ENCODE measurements around the gene ITPR2. TPM values are rescaled to one million over a fixed set of nuclear protein-coding genes. Genes with fewer than 3 reads are reported as not detected.

The ITPR2 gene
- total RNA-seq, 2 experiments from 2014 or later = 28.8 to 29.9 TPM

DNA sequence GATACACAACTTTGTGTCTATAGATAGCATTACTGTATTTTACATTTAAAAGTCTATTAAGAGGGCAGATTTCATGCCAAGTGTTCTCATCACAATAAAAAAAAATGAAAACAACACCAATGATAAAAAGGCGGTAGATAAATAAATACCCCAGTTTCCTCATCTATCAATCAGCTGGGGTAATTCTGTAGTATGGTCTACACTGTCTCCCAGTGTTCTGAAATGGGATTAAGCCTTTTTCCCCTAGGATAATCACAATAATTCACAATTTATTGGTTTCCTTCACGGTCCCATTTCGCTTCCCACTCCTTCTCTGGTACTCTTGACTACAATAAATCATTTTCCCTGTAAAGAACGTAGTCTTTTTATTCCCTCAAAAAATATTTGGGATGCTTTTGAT, 523.4 kb downstream of the ITPR2 start:
- ATAC-seq (ENCODE audit: poor library complexity) = no peak
- CTCF ChIA-PET = no interaction called here
- Mint-ChIP-seq H3K4me3 (no peak overlapping the region), H3K4me1 (ENCODE audit: low read depth) (no peaks in the 10 kb centered on the region), H3K36me3 (ENCODE audit: low read depth) (no peaks in the 10 kb centered on the region), H3K27me3 (no peaks in the 10 kb centered on the region), H3K9me3 (peaks cover 13% of the 10 kb centered on the region), H3K27ac (no peak overlapping the region)
- no peak overlapping the region for H3K4me3 ChIP-seq (ENCODE audit: low read length)
- intact Hi-C loops (cut with DNase I, micrococcal nuclease) = no loop called here
- H3K27me3 ChIP-seq (ENCODE audit: control insufficient read depth in 1 of 2, insufficient read depth in 2 of 2, low read length in 2 of 2) = peaks cover 0 to 6% of the 10 kb centered on the region in 2 experiments
- no peak overlapping the region for H3K27ac ChIP-seq (ENCODE audit: low read depth in 1 of 2, low read length in 2 of 2)
- no peaks in the 10 kb centered on the region for H3K36me3 ChIP-seq (ENCODE audit: insufficient read depth, low read length)
- POLR2A ChIA-PET = no interaction called here
- H3K4me1 ChIP-seq (ENCODE audit: insufficient read depth, low read length) = no peaks in the 10 kb centered on the region
- no peak for DNase-seq
- H3K9me3 ChIP-seq (ENCODE audit: control insufficient read depth in 1 of 2, insufficient read depth in 1 of 2, low read length in 2 of 2) = no peaks in the 10 kb centered on the region
- TF ChIP-seq, protein P1, sequence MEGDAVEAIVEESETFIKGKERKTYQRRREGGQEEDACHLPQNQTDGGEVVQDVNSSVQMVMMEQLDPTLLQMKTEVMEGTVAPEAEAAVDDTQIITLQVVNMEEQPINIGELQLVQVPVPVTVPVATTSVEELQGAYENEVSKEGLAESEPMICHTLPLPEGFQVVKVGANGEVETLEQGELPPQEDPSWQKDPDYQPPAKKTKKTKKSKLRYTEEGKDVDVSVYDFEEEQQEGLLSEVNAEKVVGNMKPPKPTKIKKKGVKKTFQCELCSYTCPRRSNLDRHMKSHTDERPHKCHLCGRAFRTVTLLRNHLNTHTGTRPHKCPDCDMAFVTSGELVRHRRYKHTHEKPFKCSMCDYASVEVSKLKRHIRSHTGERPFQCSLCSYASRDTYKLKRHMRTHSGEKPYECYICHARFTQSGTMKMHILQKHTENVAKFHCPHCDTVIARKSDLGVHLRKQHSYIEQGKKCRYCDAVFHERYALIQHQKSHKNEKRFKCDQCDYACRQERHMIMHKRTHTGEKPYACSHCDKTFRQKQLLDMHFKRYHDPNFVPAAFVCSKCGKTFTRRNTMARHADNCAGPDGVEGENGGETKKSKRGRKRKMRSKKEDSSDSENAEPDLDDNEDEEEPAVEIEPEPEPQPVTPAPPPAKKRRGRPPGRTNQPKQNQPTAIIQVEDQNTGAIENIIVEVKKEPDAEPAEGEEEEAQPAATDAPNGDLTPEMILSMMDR (IDR thresholded peaks at IDR 0.05) = no peak

DNA sequence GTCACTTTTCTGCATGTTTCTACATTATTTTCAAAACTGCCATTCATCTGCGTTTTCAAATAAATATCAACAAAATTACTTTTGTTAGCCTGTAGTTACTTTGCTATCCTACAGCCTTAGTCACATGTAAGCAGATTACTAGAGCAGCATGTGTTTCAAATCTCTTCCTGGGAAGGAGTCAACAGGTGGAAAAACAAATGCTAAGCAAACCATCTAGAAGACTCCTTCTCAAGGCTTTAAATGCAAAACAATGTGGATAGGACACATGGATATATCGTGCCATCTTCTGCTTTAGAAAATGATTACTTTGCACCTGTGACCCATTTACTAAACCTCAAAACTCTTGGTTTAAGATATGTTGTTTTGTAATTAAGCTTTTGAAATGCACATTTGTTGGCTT, 528.7 kb downstream of the ITPR2 start:
- intact Hi-C loops (cut with DNase I, micrococcal nuclease) = no loop called here
- TF ChIP-seq, protein P1 (IDR thresholded peaks at IDR 0.05) = no peak
- H3K36me3 Mint-ChIP-seq (ENCODE audit: low read depth) = no peaks in the 10 kb centered on the region
- ChIA-PET POLR2A (no interaction called here), CTCF (no interaction called here)
- peaks cover 0 to 6% of the 10 kb centered on the region in 2 experiments for H3K27me3 ChIP-seq (ENCODE audit: control insufficient read depth in 1 of 2, insufficient read depth in 2 of 2, low read length in 2 of 2)
- DNase-seq (no peak), ATAC-seq (ENCODE audit: poor library complexity) (no peak)
- H3K27ac Mint-ChIP-seq = no peak overlapping the region
- no peaks in the 10 kb centered on the region for H3K9me3 ChIP-seq (ENCODE audit: control insufficient read depth in 1 of 2, insufficient read depth in 1 of 2, low read length in 2 of 2)
- H3K27me3 Mint-ChIP-seq = peaks cover 6% of the 10 kb centered on the region
- peaks cover 4% of the 10 kb centered on the region for H3K9me3 Mint-ChIP-seq
- H3K27ac ChIP-seq (ENCODE audit: low read depth in 1 of 2, low read length in 2 of 2) = no peak overlapping the region
- H3K4me3 Mint-ChIP-seq = no peak overlapping the region
- H3K4me1 ChIP-seq (ENCODE audit: insufficient read depth, low read length) = no peaks in the 10 kb centered on the region
- H3K4me3 ChIP-seq (ENCODE audit: low read length) = no peak overlapping the region
- H3K4me1 Mint-ChIP-seq (ENCODE audit: low read depth) = peaks cover 6% of the 10 kb centered on the region
- H3K36me3 ChIP-seq (ENCODE audit: insufficient read depth, low read length) = no peaks in the 10 kb centered on the region

DNA sequence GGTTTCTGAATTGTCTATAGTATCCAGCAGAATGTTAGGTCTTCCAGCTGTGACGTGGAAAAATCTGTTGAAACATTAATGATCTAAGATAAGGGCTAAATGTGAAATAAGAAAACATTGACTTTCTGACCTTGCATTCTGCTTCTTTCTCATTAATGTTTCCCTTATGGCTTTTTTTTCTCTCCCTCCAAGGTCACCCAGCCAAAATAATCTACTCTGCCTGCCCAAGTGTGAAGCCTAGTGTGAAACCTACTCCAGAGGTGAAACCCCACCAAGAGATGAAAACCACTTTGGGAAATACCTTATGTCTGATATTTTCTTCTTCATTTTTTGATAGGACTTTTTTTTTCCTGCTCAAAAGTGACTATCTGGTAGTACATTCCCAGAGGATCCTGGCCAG, 529.6 kb downstream of the ITPR2 start:
- Mint-ChIP-seq H3K9me3 (no peaks in the 10 kb centered on the region), H3K4me3 (no peak overlapping the region), H3K36me3 (ENCODE audit: low read depth) (no peaks in the 10 kb centered on the region), H3K4me1 (ENCODE audit: low read depth) (peaks cover 14% of the 10 kb centered on the region), H3K27ac (no peak overlapping the region), H3K27me3 (peaks cover 6% of the 10 kb centered on the region)
- H3K27me3 ChIP-seq (ENCODE audit: control insufficient read depth in 1 of 2, insufficient read depth in 2 of 2, low read length in 2 of 2) = peaks cover 0 to 6% of the 10 kb centered on the region in 2 experiments
- H3K36me3 ChIP-seq (ENCODE audit: insufficient read depth, low read length) = no peaks in the 10 kb centered on the region
- no peak overlapping the region for H3K4me3 ChIP-seq (ENCODE audit: low read length)
- H3K9me3 ChIP-seq (ENCODE audit: control insufficient read depth in 1 of 2, insufficient read depth in 1 of 2, low read length in 2 of 2) = no peaks in the 10 kb centered on the region
- POLR2A ChIA-PET = no interaction called here
- no peaks in the 10 kb centered on the region for H3K4me1 ChIP-seq (ENCODE audit: insufficient read depth, low read length)
- ATAC-seq (ENCODE audit: poor library complexity) (no peak), DNase-seq (no peak)
- intact Hi-C loops (cut with DNase I, micrococcal nuclease) = no loop called here
- TF ChIP-seq, protein P1 (IDR thresholded peaks at IDR 0.05) = no peak
- CTCF ChIA-PET = no interaction called here
- no peak overlapping the region for H3K27ac ChIP-seq (ENCODE audit: low read depth in 1 of 2, low read length in 2 of 2)
